LNCAP (cell line): ENCODE data around the gene DIPK2A.

ENCODE experiments used
- CTCF ChIP-seq: fragments of 450-650 bp; IDR thresholded peaks from 2 replicates; pipeline ENCODE4 v1.5.1; 2017; ENCODE audit warnings: mild to moderate bottlenecking

Gene DIPK2A

GRCh38 chr3:143998266-143998665 lies 26.6 kb downstream of the DIPK2A start:
- no peak for TF ChIP-seq CTCF

- no peak for TF ChIP-seq CTCF
These were observed 31.4 kb downstream of the DIPK2A start for GRCh38 chr3:144003051-144003450.

- TF ChIP-seq CTCF, result no peak
These were observed 38.7 kb downstream of the DIPK2A start for GRCh38 chr3:144010371-144010770.

- no peak for TF ChIP-seq CTCF
These were observed 39.7 kb downstream of the DIPK2A start for GRCh38 chr3:144011251-144011799.

GRCh38 chr3:144015133-144015532 lies 43.5 kb downstream of the DIPK2A start:
- TF ChIP-seq CTCF, result no peak

- no peak for TF ChIP-seq CTCF
These were observed 47.2 kb downstream of the DIPK2A start for GRCh38 chr3:144018776-144019175.
